ENCODE results near the gene SBK1.

GRCh38 chr16:28310796-28311195, 18.5 kb downstream of the SBK1 start:
- no peak for TF ChIP-seq EZH2phosphoT487 (IDR thresholded peaks at IDR 0.05; ENCODE audit: borderline replicate concordance, low read depth, low read length)
- TF ChIP-seq CTCF (conservative IDR thresholded peaks at IDR 0.05; ENCODE audit: low read length): no peak

Data from OCI-LY7 (cell line).